K562 (cell line): ENCODE measurements around the gene IFFO2. TPM values are rescaled to one million over a fixed set of nuclear protein-coding genes. Genes with fewer than 3 reads are reported as not detected.

ENCODE experiments used
- ATAC-seq: fragments of 200-7000 bp; cut with Tn5 transposase; 3 replicates; pipeline ENCODE4 v1.9.1; 2020; ENCODE audit warnings: moderate library complexity
- BruUV-seq: library from RNA; stranded (reverse); fragments of 400-500 nt; replicated peaks from 2 replicates; lab custom pipeline; 2021; lab: Mats Ljungman, UMichigan
- CTCF ChIA-PET: fragments of 300-600 bp; formaldehyde crosslinking; extraction: SDS; loops from one replicate; lab custom pipeline; 2021; ENCODE audit warnings: low intra/inter-chr PET ratio; lab: Yijun Ruan, JAX
- POLR2A ChIA-PET: fragments of 300-600, 350-650 bp; sonication (Branson Sonifier 250); formaldehyde crosslinking; extraction: SDS; loops from one replicate; lab custom pipeline; 2021; ENCODE audit warnings: antibody characterized with exemption, inconsistent platforms; lab: Yijun Ruan, JAX
- DNase-seq, 4 experiments: peaks; one replicate each; pipeline versions ENCODE4 v3.0.0 to v3.0.0-alpha.2; 2011 to 2018; ENCODE audit warnings: low spot score in 3 of 4, mixed read lengths in 3 of 4; ENCODE audit errors: extremely low read depth in 1 of 4
- FAIRE-seq: peaks from 2 replicates; lab custom pipeline; 2011; peaks lifted over from hg19 to GRCh38; lab: Jason Lieb, UNC
- H2AFZ ChIP-seq: 2 replicates; pipeline ENCODE4 v1.6.0; 2011; ENCODE audit warnings: low read depth, low read length, control low read depth, inconsistent platforms
- H3K27ac ChIP-seq: fragments of 200-600 bp; 3 replicates; pipeline ENCODE4 v1.8.0; 2011; ENCODE audit warnings: low read depth, mild to moderate bottlenecking, control low read depth, inconsistent platforms, low read length, moderate library complexity, mixed read lengths; ENCODE audit errors: extremely low read depth
- H3K27me3 ChIP-seq, 2 experiments: fragments of 300-600 bp in 1 of 2; 2 replicates in 1 of 2; 3 replicates in 1 of 2; pipeline versions ENCODE4 v1.6.0 to v1.8.0; 2011; ENCODE audit warnings: inconsistent platforms in 2 of 2, low read length in 2 of 2, mild to moderate bottlenecking in 1 of 2, mixed read lengths in 1 of 2, moderate library complexity in 1 of 2; ENCODE audit not compliant: control insufficient read depth in 2 of 2, insufficient read depth in 2 of 2
- H3K36me3 ChIP-seq: fragments of 300-600 bp; 3 replicates; pipeline ENCODE4 v1.8.0; 2011; ENCODE audit warnings: mild to moderate bottlenecking, low read length, inconsistent platforms; ENCODE audit not compliant: control insufficient read depth, insufficient read depth
- H3K4me1 ChIP-seq, 2 experiments: fragments of 200-600 bp in 1 of 2; replicated peaks in 1 of 2; 2 replicates in 1 of 2; 3 replicates in 1 of 2; pipeline versions ENCODE4 v1.5.1 to v1.8.0; 2011; ENCODE audit warnings: inconsistent platforms in 2 of 2, low read length in 2 of 2, mild to moderate bottlenecking in 1 of 2, mixed read lengths in 1 of 2, moderate library complexity in 1 of 2; ENCODE audit not compliant: control insufficient read depth in 2 of 2, insufficient read depth in 2 of 2
- H3K4me2 ChIP-seq: 2 replicates; pipeline ENCODE4 v1.6.1; 2011; ENCODE audit warnings: low read length, control low read depth, inconsistent platforms, mixed read lengths; ENCODE audit not compliant: insufficient read depth
- H3K4me3 ChIP-seq: fragments of 200-600 bp; sonication (generic), shearing (Covaris generic); 2 replicates; pipeline ENCODE4 v1.5.1; 2016; ENCODE audit warnings: control low read depth, inconsistent platforms
- H3K79me2 ChIP-seq: fragments of 200-600 bp; 3 replicates; pipeline ENCODE4 v1.8.0; 2011; ENCODE audit warnings: low read length, inconsistent platforms; ENCODE audit not compliant: control insufficient read depth, insufficient read depth
- H3K9ac ChIP-seq, 2 experiments: 2 replicates each; pipeline versions ENCODE4 v1.6.0 to v1.6.1; 2011; ENCODE audit warnings: low read depth in 2 of 2, low read length in 2 of 2, control low read depth in 1 of 2, inconsistent platforms in 1 of 2, mild to moderate bottlenecking in 1 of 2, mixed read lengths in 1 of 2; ENCODE audit not compliant: insufficient read depth in 1 of 2
- H3K9me1 ChIP-seq: one replicate; pipeline ENCODE4 v1.6.0; 2011; ENCODE audit warnings: inconsistent platforms, mild to moderate bottlenecking, low read length, moderate library complexity; ENCODE audit not compliant: control insufficient read depth, insufficient read depth
- H3K9me3 ChIP-seq: replicated peaks from 2 replicates; pipeline ENCODE4 v1.5.1; 2011; ENCODE audit warnings: low read depth, low read length, inconsistent platforms; ENCODE audit not compliant: control insufficient read depth, insufficient read depth
- H4K20me1 ChIP-seq: replicated peaks from 2 replicates; pipeline ENCODE4 v1.6.1; 2011; ENCODE audit warnings: low read length, inconsistent platforms, mixed read lengths; ENCODE audit not compliant: control insufficient read depth, insufficient read depth
- CBFA2T3 ChIP-seq: fragments of 450-650 bp; IDR thresholded peaks from 2 replicates; pipeline ENCODE4 v1.6.1; 2017
- CHCHD3 ChIP-seq: fragments of 250-450 bp; sonication (Bioruptor Pico); IDR thresholded peaks from 2 replicates; pipeline ENCODE4 v2.1.2; 2022; ENCODE audit warnings: mild to moderate bottlenecking
- RBM25 ChIP-seq: fragments of 200-400 bp; formaldehyde crosslinking; IDR thresholded peaks from 2 replicates; pipeline ENCODE4 v1.6.1; 2018; ENCODE audit warnings: low read length, low read depth, moderate library complexity; ENCODE audit not compliant: severe bottlenecking
- RHOXF2B ChIP-seq: fragments of 250-450 bp; sonication (Bioruptor Pico); conservative IDR thresholded peaks from 2 replicates; pipeline ENCODE4 v1.5.1; 2021
- ZC3H11A ChIP-seq: IDR thresholded peaks from 2 replicates; pipeline ENCODE4 v1.6.1; 2012; ENCODE audit warnings: low read depth, low read length, improper control_type of control experiment
- ZNF24 ChIP-seq: fragments of 450-650 bp; IDR thresholded peaks from 2 replicates; pipeline ENCODE4 v1.6.1; 2016
- ZNF512 ChIP-seq: IDR thresholded peaks from 2 replicates; pipeline ENCODE4 v1.6.1; 2016; ENCODE audit warnings: missing genetic modification characterization, missing compliant biosample characterization
- WGBS: fragments of 100-300 bp; shearing (Covaris generic); methylation state at CpG from one replicate; pipeline ENCODE4 v1.1.6; 2016; ENCODE audit warnings: low coverage, mixed read lengths; ENCODE audit not compliant: insufficient coverage; ENCODE audit errors: missing lambda C conversion rate; 5-methylcytosine and 5-hydroxymethylcytosine counted together
- in situ Hi-C: fragments of 300-500 bp; cut with MboI; formaldehyde crosslinking; loops from 4 replicates; pipeline ENCODE4 v1.15.0; 2018; ENCODE audit warnings: inconsistent platforms, mixed read lengths
- intact Hi-C: fragments of 100-400 bp; cut with micrococcal nuclease; formaldehyde crosslinking; loops from 2 replicates; pipeline ENCODE4 v1.14.2; 2022
- polyA plus RNA-seq, 8 experiments: library from polyadenylated mRNA; depleted of rRNA in 4 of 8; stranded (reverse) in 5 of 8; unstranded in 3 of 8; fragments of >200 nt; fragmentation: Nextera tagmentation in 2 of 8; fragmentation: Illumina TruSeq in 1 of 8; extraction: Ambion mirVana in 2 of 8; extraction: Trizol in 1 of 8; gene quantifications; 2 replicates each; pipeline versions ENCODE4 v1.2.1 to v1.2.3, GENCODE V29; 2011 to 2014; ENCODE audit warnings: inconsistent platforms in 1 of 8, missing spikeins in 1 of 8
- total RNA-seq, 7 experiments: library from RNA; depleted of rRNA in 6 of 7; stranded (reverse); fragments of >200 nt in 6 of 7; fragmentation: Illumina TruSeq in 2 of 7; extraction: Trizol in 2 of 7; gene quantifications; 2 replicates each; pipeline versions ENCODE4 v1.2.1 to v1.2.3, GENCODE V29; 2011 to 2021; ENCODE audit warnings: low replicate concordance in 1 of 7

The IFFO2 gene
- total and polyA plus RNA-seq, 9 of the 15 experiments (the other 6 are each of a cell fraction or from before 2014, with no cell fraction given) = 0.15 to 1.0 (median 0.44) TPM; not detected in 2

GRCh38 chr1:18928985-18929384 lies 27.5 kb downstream of the IFFO2 start:
- Histone ChIP-seq H3K27ac (no peak overlapping the region), H3K9ac (no peak overlapping the region), H3K4me2 (no peak overlapping the region), H3K9me3 (no peaks in the 10 kb centered on the region), H3K9me1 (no peaks in the 10 kb centered on the region), H2AFZ (no peak overlapping the region), H3K27me3 (peaks cover 16 to 76% of the 10 kb centered on the region in 2 experiments), H3K79me2 (no peaks in the 10 kb centered on the region), H3K4me3 (no peak overlapping the region), H3K36me3 (no peaks in the 10 kb centered on the region), H4K20me1 (peaks cover 9% of the 10 kb centered on the region; the same call in 1 of the 2 replicates), H3K4me1 (peaks cover 16 to 19% of the 10 kb centered on the region in 2 experiments; a peak in 4 of 5 replicates)
- ChIA-PET CTCF (no interaction called here), POLR2A (no interaction called here)
- no TSS peak for BruUV-seq
- TF ChIP-seq CBFA2T3 = no peak
- TF ChIP-seq RBM25 = peak; percentile 77
- TF ChIP-seq ZNF512 (tag) = no peak
- no peak for TF ChIP-seq RHOXF2B (CRISPR knock-in tag)
- peak; percentile 84 for TF ChIP-seq ZNF24
- TF ChIP-seq CHCHD3 = no peak
- TF ChIP-seq ZC3H11A = no peak
- in situ Hi-C loops (no loop called here), intact Hi-C loops (no loop called here)
- DNase-seq (no peak), ATAC-seq (no peak), FAIRE-seq (no peak)
- 4% methylated on average over 6 of the region's 6 CpGs for WGBS
